Right lobe of liver (tissue), 4 donors: ENCODE data around the gene SLC35G6.

Experiments
- POLR2A ChIP-seq: fragments of 450-650 bp; IDR thresholded peaks from one replicate; pipeline ENCODE4 v1.6.1; 2017; ENCODE audit warnings: antibody characterized with exemption, mild to moderate bottlenecking
- TF ChIP-seq, protein P1 (sequence below), 4 donors: fragments of 200-600 bp in 3 of 4; fragments of 450-650 bp in 1 of 4; IDR thresholded peaks; one replicate each; pipeline versions ENCODE4 v1.5.1 to v1.8.0; 2016 to 2022; ENCODE audit warnings: antibody characterized with exemption in 4 of 4, mild to moderate bottlenecking in 2 of 4
- donor health status: DM: no; HTN: no; CAD: no.
- donor health status: DM: no; HTN: no; CAD: no.
- donor health status: DM: no; HTN: yes; CAD: no.

DNA sequence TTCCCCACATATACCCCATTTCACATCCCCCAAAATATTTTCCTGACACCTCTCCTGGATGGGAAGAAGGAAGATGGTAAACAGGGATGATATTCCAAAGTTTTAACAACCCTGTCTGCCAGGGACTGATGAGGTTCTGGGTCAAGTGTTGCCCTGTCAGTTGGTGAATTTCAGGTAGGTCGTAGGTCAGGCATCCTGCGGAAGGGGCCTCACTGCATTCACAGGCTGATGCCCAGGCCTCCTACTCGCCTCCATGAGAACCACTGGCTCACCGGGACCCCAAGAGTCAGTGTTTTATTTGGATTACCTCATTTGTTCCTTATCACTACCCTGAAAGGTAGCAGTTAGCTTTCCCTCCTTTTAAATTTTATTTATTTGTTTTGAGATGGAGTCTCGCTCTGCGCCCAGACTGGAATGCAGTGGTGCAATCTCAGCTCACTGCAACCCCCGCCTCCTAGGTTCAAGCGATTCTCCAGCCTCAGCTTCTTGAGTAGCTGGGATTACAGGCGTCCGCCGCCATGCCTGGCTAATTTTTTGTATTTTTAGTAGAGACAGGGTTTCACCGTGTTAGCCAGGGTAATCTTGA lies 12.3 kb upstream of the SLC35G6 start:
- TF ChIP-seq, protein P1, sequence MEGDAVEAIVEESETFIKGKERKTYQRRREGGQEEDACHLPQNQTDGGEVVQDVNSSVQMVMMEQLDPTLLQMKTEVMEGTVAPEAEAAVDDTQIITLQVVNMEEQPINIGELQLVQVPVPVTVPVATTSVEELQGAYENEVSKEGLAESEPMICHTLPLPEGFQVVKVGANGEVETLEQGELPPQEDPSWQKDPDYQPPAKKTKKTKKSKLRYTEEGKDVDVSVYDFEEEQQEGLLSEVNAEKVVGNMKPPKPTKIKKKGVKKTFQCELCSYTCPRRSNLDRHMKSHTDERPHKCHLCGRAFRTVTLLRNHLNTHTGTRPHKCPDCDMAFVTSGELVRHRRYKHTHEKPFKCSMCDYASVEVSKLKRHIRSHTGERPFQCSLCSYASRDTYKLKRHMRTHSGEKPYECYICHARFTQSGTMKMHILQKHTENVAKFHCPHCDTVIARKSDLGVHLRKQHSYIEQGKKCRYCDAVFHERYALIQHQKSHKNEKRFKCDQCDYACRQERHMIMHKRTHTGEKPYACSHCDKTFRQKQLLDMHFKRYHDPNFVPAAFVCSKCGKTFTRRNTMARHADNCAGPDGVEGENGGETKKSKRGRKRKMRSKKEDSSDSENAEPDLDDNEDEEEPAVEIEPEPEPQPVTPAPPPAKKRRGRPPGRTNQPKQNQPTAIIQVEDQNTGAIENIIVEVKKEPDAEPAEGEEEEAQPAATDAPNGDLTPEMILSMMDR (IDR thresholded peaks at IDR 0.05), result no peak
- no peak for TF ChIP-seq POLR2A
